Endothelial cell of umbilical vein (primary cell): ENCODE measurements around the gene NRF1. TPM values are rescaled to one million over a fixed set of nuclear protein-coding genes. Genes with fewer than 3 reads are reported as not detected.
"Not testable (repeated sequence)": the region's sequence is repeated elsewhere in the genome, so short reads cannot be mapped to it uniquely, and the experiment has no call there.

Source experiments
- BruUV-seq: library from RNA; stranded (reverse); fragments of 400-500 nt; replicated peaks from 2 replicates; lab custom pipeline; 2021; lab: Mats Ljungman, UMichigan
- CTCF ChIA-PET: fragments of 300-600, 350-600 bp; sonication (Branson Sonifier 250); formaldehyde crosslinking; loops from one replicate; lab custom pipeline; 2021; ENCODE audit warnings: antibody characterized with exemption, inconsistent platforms; lab: Charles Lee
- POLR2A ChIA-PET: fragments of 300-600, 350-600 bp; sonication (Branson Sonifier 250); formaldehyde crosslinking; loops from one replicate; lab custom pipeline; 2021; ENCODE audit warnings: antibody characterized with exemption, inconsistent platforms; lab: Charles Lee
- DNase-seq: peaks from one replicate; pipeline ENCODE4 v3.0.0-alpha.2; 2011; ENCODE audit warnings: low read depth, low spot score
- FAIRE-seq: peaks from 2 replicates; lab custom pipeline; 2011; peaks lifted over from hg19 to GRCh38; lab: Jason Lieb, UNC
- H2AFZ ChIP-seq: 2 replicates; pipeline ENCODE4 v1.6.0; 2012; ENCODE audit warnings: low read depth, low read length, control low read depth, inconsistent platforms
- H3K27ac ChIP-seq: 2 replicates; pipeline ENCODE4 v1.5.1; 2011; ENCODE audit warnings: low read depth, mild to moderate bottlenecking, control low read depth, low read length, moderate library complexity; ENCODE audit not compliant: insufficient read depth
- H3K27me3 ChIP-seq, 2 experiments: 2 replicates each; pipeline versions ENCODE4 v1.6.0 to v1.6.1; 2011; ENCODE audit warnings: low read length in 2 of 2, mixed read lengths in 1 of 2; ENCODE audit not compliant: control insufficient read depth in 2 of 2, insufficient read depth in 2 of 2
- H3K36me3 ChIP-seq, 2 experiments: 2 replicates in 1 of 2; 3 replicates in 1 of 2; pipeline ENCODE4 v1.5.1; 2011; ENCODE audit warnings: low read length in 2 of 2, mild to moderate bottlenecking in 1 of 2, moderate library complexity in 1 of 2; ENCODE audit not compliant: control insufficient read depth in 2 of 2, insufficient read depth in 2 of 2; ENCODE audit errors: extremely low read depth in 1 of 2
- H3K4me1 ChIP-seq: 3 replicates; pipeline ENCODE4 v1.5.1; 2011; ENCODE audit warnings: mild to moderate bottlenecking, low read length; ENCODE audit not compliant: control insufficient read depth, insufficient read depth; ENCODE audit errors: extremely low read depth
- H3K4me2 ChIP-seq: 2 replicates; pipeline ENCODE4 v1.6.1; 2011; ENCODE audit warnings: low read length, control low read depth, mixed read lengths; ENCODE audit not compliant: insufficient read depth
- H3K4me3 ChIP-seq, 3 experiments: fragments of 200-600 bp in 1 of 3; sonication (generic), shearing (Covaris generic) in 1 of 3; replicated peaks in 1 of 3; 2 replicates each; pipeline ENCODE4 v1.5.1; 2011 to 2016; ENCODE audit warnings: control low read depth in 3 of 3, low read length in 3 of 3, mild to moderate bottlenecking in 2 of 3, inconsistent platforms in 1 of 3, low read depth in 1 of 3, moderate library complexity in 1 of 3; ENCODE audit not compliant: insufficient read depth in 1 of 3
- H3K79me2 ChIP-seq: 2 replicates; pipeline ENCODE4 v1.6.0; 2012; ENCODE audit warnings: low read length, inconsistent platforms; ENCODE audit not compliant: control insufficient read depth, insufficient read depth
- H3K9ac ChIP-seq: replicated peaks from 2 replicates; pipeline ENCODE3; 2011; ENCODE audit warnings: low read length, control low read depth; ENCODE audit not compliant: insufficient read depth; ENCODE audit errors: extremely low read depth
- H3K9me1 ChIP-seq: replicated peaks from 3 replicates; pipeline ENCODE4 v1.6.0; 2011; ENCODE audit warnings: mild to moderate bottlenecking, low read length; ENCODE audit not compliant: control insufficient read depth, insufficient read depth; ENCODE audit errors: extremely low read depth
- H3K9me3 ChIP-seq: replicated peaks from 2 replicates; pipeline ENCODE4 v1.5.1; 2012; ENCODE audit warnings: low read length, inconsistent platforms; ENCODE audit not compliant: control insufficient read depth, insufficient read depth
- H4K20me1 ChIP-seq: replicated peaks from 2 replicates; pipeline ENCODE3; 2011; ENCODE audit warnings: mild to moderate bottlenecking, low read length; ENCODE audit not compliant: control insufficient read depth, insufficient read depth; ENCODE audit errors: extremely low read depth
- CTCF ChIP-seq, 2 donors: IDR thresholded peaks; 1 replicate in 1 of 2; 2 replicates in 1 of 2; pipeline ENCODE4 v1.5.1; 2011; ENCODE audit warnings: low read length in 2 of 2, mild to moderate bottlenecking in 2 of 2, moderate library complexity in 2 of 2, control low read depth in 1 of 2, inconsistent platforms in 1 of 2, low read depth in 1 of 2; ENCODE audit not compliant: insufficient read depth in 1 of 2; ENCODE audit errors: extremely low read depth in 1 of 2
- GATA2 ChIP-seq: IDR thresholded peaks from 2 replicates; pipeline ENCODE4 v1.7.0; 2011; ENCODE audit warnings: low read depth, mild to moderate bottlenecking, moderate library complexity, mixed read lengths, low read length; ENCODE audit not compliant: insufficient read length, insufficient read depth
- JUN ChIP-seq: IDR thresholded peaks from 2 replicates; pipeline ENCODE4 v1.6.1; 2011; ENCODE audit warnings: borderline replicate concordance, low read depth; ENCODE audit not compliant: insufficient read length, insufficient read depth
- MAX ChIP-seq: IDR thresholded peaks from 2 replicates; pipeline ENCODE4 v1.6.1; 2011; ENCODE audit not compliant: insufficient read depth, insufficient read length
- POLR2A ChIP-seq: IDR thresholded peaks from 2 replicates; pipeline ENCODE4 v1.6.1; 2012; ENCODE audit warnings: low read depth, mild to moderate bottlenecking, control low read depth, low read length
- dilution Hi-C: fragments of 300-500 bp; cut with MboI; formaldehyde crosslinking; loops from one replicate; pipeline ENCODE4 v1.15.0; 2019; ENCODE audit warnings: low sequenced_read_pairs; ENCODE audit not compliant: extremely low pct_ligation_motif_present
- intact Hi-C: fragments of 100-400 bp; cut with micrococcal nuclease; formaldehyde crosslinking; loops from one replicate; pipeline ENCODE4 v1.10.0; 2022
- polyA plus RNA-seq, 4 experiments: library from polyadenylated mRNA; depleted of rRNA in 3 of 4; stranded (reverse) in 3 of 4; unstranded in 1 of 4; fragments of >200 nt; gene quantifications; 2 replicates each; pipeline versions ENCODE4 v1.2.1 to v1.2.3, GENCODE V29; 2011 to 2012; ENCODE audit warnings: missing spikeins in 1 of 4
- total RNA-seq: library from RNA; stranded (reverse); gene quantifications from 2 replicates; pipeline ENCODE4 v1.2.3, GENCODE V29; 2021

Gene NRF1
- total and polyA plus RNA-seq, 2 donors (not counting 3 experiments of a cell fraction or from before 2014, with no cell fraction given): 14.6 to 20.3 TPM

- FAIRE-seq (no peak), DNase-seq (no peak)
- dilution Hi-C loops: no loop called here
- Histone ChIP-seq H3K27me3 (no peaks in the 10 kb centered on the region), H3K9me1 (no peaks in the 10 kb centered on the region), H3K4me2 (no peak overlapping the region), H3K4me3 (no peak overlapping the region), H3K9ac (no peak overlapping the region), H3K9me3 (peaks cover 5% of the 10 kb centered on the region), H2AFZ (no peak overlapping the region), H3K79me2 (peaks cover 2% of the 10 kb centered on the region), H3K27ac (no peak overlapping the region), H4K20me1 (no peaks in the 10 kb centered on the region), H3K36me3 (peaks cover 0 to 2% of the 10 kb centered on the region in 2 experiments), H3K4me1 (no peaks in the 10 kb centered on the region)
- intact Hi-C loops: no loop called here
- POLR2A ChIA-PET: no interaction called here
- no TSS peak for BruUV-seq
- CTCF ChIA-PET: no interaction called here
- no peak for TF ChIP-seq MAX
- no peak for TF ChIP-seq POLR2A
- no peak for TF ChIP-seq GATA2
- TF ChIP-seq JUN: no peak
- no peak for TF ChIP-seq CTCF (IDR thresholded peaks at IDR 0.05; ENCODE audit: extremely low read depth in 1 of 2, insufficient read depth in 1 of 2, low read depth in 1 of 2, low read length in 2 of 2)
Measured at GRCh38 chr7:129671266-129671665, 59.7 kb downstream of the NRF1 start.

- H3K9me1 ChIP-seq, H2AFZ ChIP-seq, H3K9ac ChIP-seq, H3K4me1 ChIP-seq, H3K79me2 ChIP-seq, H3K27ac ChIP-seq, BruUV-seq, H3K4me2 ChIP-seq, H4K20me1 ChIP-seq, FAIRE-seq, H3K9me3 ChIP-seq, POLR2A ChIA-PET, dilution Hi-C loops, H3K36me3 ChIP-seq, H3K27me3 ChIP-seq, DNase-seq, intact Hi-C loops, H3K4me3 ChIP-seq: not testable (repeated sequence)
- CTCF ChIA-PET: interaction anchor here (1.2 kb wide), 1 partner anchor 510 kb away, joined by 3 read pairs; no protein-coding TSS in a partner anchor
Measured at GRCh38 chr7:129674475-129674874, 63.0 kb downstream of the NRF1 start.
